KMS-11 (cell line): ENCODE data around the gene ZIC2.

Experiments
- H2AFZ ChIP-seq: fragments of 200-600 bp; sonication (generic); 2 replicates; pipeline ENCODE4 v1.6.1; 2016; ENCODE audit warnings: antibody characterized with exemption, mixed run types, low read depth
- H3K27ac ChIP-seq: fragments of 200-600 bp; sonication (generic); 2 replicates; pipeline ENCODE4 v1.6.1; 2016; ENCODE audit warnings: mild to moderate bottlenecking, mixed run types
- H3K27me3 ChIP-seq: fragments of 200-600 bp; sonication (generic); 2 replicates; pipeline ENCODE4 v1.6.1; 2017; ENCODE audit warnings: mild to moderate bottlenecking, low read depth, mixed run types, moderate library complexity; ENCODE audit not compliant: insufficient read depth
- H3K36me3 ChIP-seq: fragments of 200-600 bp; sonication (generic); 2 replicates; pipeline ENCODE4 v1.6.1; 2017; ENCODE audit warnings: mild to moderate bottlenecking, mixed run types; ENCODE audit not compliant: insufficient read depth
- H3K4me1 ChIP-seq: fragments of 200-600 bp; sonication (generic); 2 replicates; pipeline ENCODE4 v1.6.1; 2016; ENCODE audit warnings: mild to moderate bottlenecking, low read depth, mixed run types; ENCODE audit not compliant: poor library complexity, severe bottlenecking
- H3K4me2 ChIP-seq: fragments of 200-600 bp; sonication (generic); 2 replicates; pipeline ENCODE4 v1.7.0; 2016; ENCODE audit warnings: mild to moderate bottlenecking, mixed run types
- H3K4me3 ChIP-seq: fragments of 200-600 bp; sonication (generic); IDR thresholded peaks from 2 replicates; pipeline ENCODE4 v1.6.1; 2017; ENCODE audit warnings: low read depth, low read length, mixed read lengths; ENCODE audit not compliant: insufficient read depth
- H3K79me2 ChIP-seq: fragments of 200-600 bp; sonication (generic); 2 replicates; pipeline ENCODE4 v1.6.1; 2016; ENCODE audit warnings: low read depth, mixed run types; ENCODE audit not compliant: insufficient read depth
- H3K9ac ChIP-seq: fragments of 200-600 bp; sonication (generic); 2 replicates; pipeline ENCODE4 v1.6.1; 2016; ENCODE audit warnings: mild to moderate bottlenecking, mixed run types
- H4K20me1 ChIP-seq: fragments of 200-600 bp; sonication (generic); 2 replicates; pipeline ENCODE4 v1.6.1; 2016; ENCODE audit warnings: mild to moderate bottlenecking, mixed run types; ENCODE audit not compliant: insufficient read depth
- CTCF ChIP-seq: fragments of 200-600 bp; sonication (generic); conservative IDR thresholded peaks from 2 replicates; pipeline ENCODE4 v1.6.1; 2017; ENCODE audit warnings: low read depth, mild to moderate bottlenecking, antibody characterized with exemption, low read length, moderate library complexity, mixed read lengths

ZIC2 gene

GRCh38 chr13:99991828-99992775 is 10.5 kb downstream of the ZIC2 start:
- H3K4me1 ChIP-seq, result no peaks in the 10 kb centered on the region
- no peak overlapping the region for H3K4me3 ChIP-seq
- H4K20me1 ChIP-seq, result no peaks in the 10 kb centered on the region
- no peak for TF ChIP-seq CTCF
- H3K36me3 ChIP-seq, result no peaks in the 10 kb centered on the region
- no peaks in the 10 kb centered on the region for H3K79me2 ChIP-seq
- H3K4me2 ChIP-seq, result no peak overlapping the region
- H2AFZ ChIP-seq, result no peak overlapping the region
- no peak overlapping the region for H3K27ac ChIP-seq
- no peak overlapping the region for H3K9ac ChIP-seq
- H3K27me3 ChIP-seq, result no peaks in the 10 kb centered on the region

- no peak overlapping the region for H3K27ac ChIP-seq
- H3K4me1 ChIP-seq, result no peaks in the 10 kb centered on the region
- no peaks in the 10 kb centered on the region for H3K27me3 ChIP-seq
- no peak for TF ChIP-seq CTCF
- no peaks in the 10 kb centered on the region for H3K79me2 ChIP-seq
- no peak overlapping the region for H3K4me3 ChIP-seq
- H3K4me2 ChIP-seq, result no peak overlapping the region
- H4K20me1 ChIP-seq, result no peaks in the 10 kb centered on the region
- no peak overlapping the region for H3K9ac ChIP-seq
- no peaks in the 10 kb centered on the region for H3K36me3 ChIP-seq
- no peak overlapping the region for H2AFZ ChIP-seq
Measured at GRCh38 chr13:99992949-99993351, 11.4 kb downstream of the ZIC2 start.

- Histone ChIP-seq H3K9ac (no peak overlapping the region), H3K79me2 (no peaks in the 10 kb centered on the region), H3K36me3 (no peaks in the 10 kb centered on the region), H2AFZ (no peak overlapping the region), H3K27ac (no peak overlapping the region), H3K4me1 (no peaks in the 10 kb centered on the region), H4K20me1 (no peaks in the 10 kb centered on the region), H3K4me3 (no peak overlapping the region), H3K4me2 (no peak overlapping the region), H3K27me3 (no peaks in the 10 kb centered on the region)
- no peak for TF ChIP-seq CTCF
Measured at GRCh38 chr13:99993660-99994637, 12.4 kb downstream of the ZIC2 start.

GRCh38 chr13:99994638-99995020 is 13.0 kb downstream of the ZIC2 start:
- Histone ChIP-seq H3K79me2 (no peaks in the 10 kb centered on the region), H3K27ac (no peak overlapping the region), H4K20me1 (no peaks in the 10 kb centered on the region), H3K27me3 (no peaks in the 10 kb centered on the region), H2AFZ (no peak overlapping the region), H3K9ac (no peak overlapping the region), H3K4me1 (no peaks in the 10 kb centered on the region), H3K4me2 (no peak overlapping the region), H3K36me3 (no peaks in the 10 kb centered on the region), H3K4me3 (no peak overlapping the region)
- no peak for TF ChIP-seq CTCF
